IPS-NIHi7 (cell line): Measurements from ENCODE around the gene TBC1D22B.
"Not testable (repeated sequence)": the region's sequence is repeated elsewhere in the genome, so short reads cannot be mapped to it uniquely, and the experiment has no call there.

Experiments
- DNase-seq: peaks from one replicate; pipeline ENCODE4 v3.0.0; 2012; ENCODE audit warnings: mixed read lengths; ENCODE audit errors: extremely low spot score

The TBC1D22B gene

DNA sequence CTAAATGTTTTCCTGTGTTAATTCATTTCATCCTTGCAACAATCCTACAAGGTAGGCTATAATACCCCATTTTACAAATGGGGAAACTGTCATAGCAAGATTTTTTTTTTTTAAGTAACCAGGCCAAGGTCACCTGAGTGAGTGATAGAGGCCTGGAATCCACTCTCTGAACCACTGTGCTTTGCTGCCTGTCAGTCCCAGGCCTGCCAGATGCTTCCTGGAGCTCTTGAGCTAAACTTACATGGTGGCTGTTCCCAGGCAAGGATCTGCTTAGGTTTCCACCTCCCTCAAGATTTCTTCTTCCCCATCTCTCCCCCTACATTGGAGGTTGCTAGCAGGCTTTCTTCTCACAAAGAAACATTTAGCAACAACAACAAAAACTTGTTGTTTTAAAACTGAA is 63.5 kb downstream of the TBC1D22B start:
- DNase-seq: no peak

- DNase-seq: no peak
Observed at GRCh38 chr6:37321516-37322415, 64.2 kb downstream of the TBC1D22B start.

DNA sequence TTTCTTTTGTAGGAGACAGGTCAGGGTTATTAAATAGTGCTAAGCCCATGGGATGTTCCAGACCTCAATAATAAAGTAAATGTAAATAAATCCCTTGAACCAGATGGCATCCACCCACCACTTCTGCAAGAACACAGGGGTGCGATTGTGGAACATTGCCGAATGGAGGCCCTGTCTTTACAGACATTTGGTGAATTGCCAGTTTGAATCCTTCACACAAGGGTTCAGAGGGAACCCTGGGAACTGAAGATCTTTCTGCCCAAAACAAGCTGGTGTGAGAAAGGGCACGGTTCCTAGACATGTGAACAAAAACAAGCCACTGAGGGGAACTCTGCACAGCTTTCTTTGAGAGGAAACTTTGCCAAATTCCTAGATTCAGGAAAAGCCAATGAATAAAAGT is 66.0 kb downstream of the TBC1D22B start:
- DNase-seq: no peak

DNA sequence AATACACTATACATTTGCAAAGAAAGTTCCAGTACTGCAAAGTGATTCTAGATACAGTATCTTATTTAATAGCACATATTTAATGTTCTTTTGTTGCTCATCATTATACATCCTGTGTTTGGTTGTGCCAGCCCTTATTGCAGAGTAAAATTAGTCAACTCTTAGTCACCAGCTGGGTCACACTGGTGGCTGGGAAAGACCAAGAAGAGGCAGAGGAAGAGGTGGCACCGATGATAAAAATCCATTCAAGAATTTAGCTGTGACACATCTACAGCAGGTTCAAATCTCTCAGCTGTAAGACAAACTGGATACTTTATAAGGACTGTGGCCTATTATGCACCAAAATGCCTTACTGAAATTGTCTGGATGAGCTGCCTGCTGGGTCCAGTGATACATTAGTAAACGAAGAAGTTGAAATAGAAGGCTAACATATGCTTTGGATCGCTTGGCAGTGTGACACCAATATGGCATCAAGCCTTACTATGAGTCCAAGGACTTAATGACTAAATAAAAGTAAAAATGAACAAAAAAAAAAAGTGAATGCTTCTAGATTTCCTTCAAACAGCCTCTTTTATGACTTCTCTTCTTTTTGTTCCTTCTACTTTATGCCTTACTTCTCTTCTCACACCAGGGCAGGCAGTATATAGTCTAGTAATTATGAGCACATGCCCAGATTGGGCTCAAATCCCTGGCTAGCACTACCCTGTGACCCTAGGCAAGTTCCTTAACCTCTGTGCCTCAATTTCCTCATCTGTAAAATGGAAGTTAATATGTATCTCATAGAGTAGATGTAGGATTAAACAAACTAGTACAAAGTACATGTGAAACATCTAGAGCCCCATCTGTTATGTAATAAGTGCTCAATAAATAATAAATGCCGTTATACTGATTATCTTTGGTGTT is 66.8 kb downstream of the TBC1D22B start:
- no peak for DNase-seq

- not testable (repeated sequence) for DNase-seq
Observed at GRCh38 chr6:37330345-37330744, 72.8 kb downstream of the TBC1D22B start.

- DNase-seq: no peak
Observed at GRCh38 chr6:37331047-37331446, 73.5 kb downstream of the TBC1D22B start.

GRCh38 chr6:37332894-37333293 is 75.3 kb downstream of the TBC1D22B start:
- DNase-seq: no peak

DNA sequence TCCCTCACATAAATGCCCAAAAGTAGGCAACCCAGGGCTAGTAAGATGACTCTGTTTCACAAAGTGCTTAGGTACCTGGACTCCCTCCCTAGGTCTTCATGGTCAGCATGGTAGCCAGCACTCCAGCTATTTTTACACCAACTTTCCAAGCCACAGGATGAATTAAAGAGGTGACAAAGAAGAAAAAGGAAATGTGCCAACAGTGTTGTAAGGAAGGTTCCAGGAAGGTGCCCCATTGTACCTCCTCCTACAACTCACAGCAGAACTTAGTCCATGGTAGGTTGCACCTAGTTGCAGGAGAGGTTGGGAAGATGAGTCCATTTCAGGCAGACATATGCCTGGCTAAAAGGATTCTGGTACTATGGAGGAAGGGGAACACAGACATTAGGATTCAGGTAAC is 76.5 kb downstream of the TBC1D22B start:
- no peak for DNase-seq

DNA sequence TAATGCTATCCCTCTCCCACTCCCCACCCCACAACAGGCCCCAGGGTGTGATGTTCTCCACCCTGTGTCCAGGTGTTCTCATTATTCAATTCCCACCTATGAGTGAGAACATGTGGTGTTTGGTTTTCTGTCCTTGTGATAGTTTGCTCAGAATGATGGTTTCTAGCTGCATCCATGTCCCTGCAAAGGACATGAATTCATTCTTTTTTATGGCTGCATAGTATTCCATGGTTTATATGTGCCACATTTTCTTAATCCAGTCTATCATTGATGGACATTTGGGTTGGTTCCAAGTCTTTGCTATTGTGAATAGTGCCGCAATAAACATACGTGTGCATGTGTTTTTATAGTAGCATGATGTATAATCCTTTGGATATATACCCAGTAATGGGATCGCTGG is 80.7 kb downstream of the TBC1D22B start:
- not testable (repeated sequence) for DNase-seq

DNA sequence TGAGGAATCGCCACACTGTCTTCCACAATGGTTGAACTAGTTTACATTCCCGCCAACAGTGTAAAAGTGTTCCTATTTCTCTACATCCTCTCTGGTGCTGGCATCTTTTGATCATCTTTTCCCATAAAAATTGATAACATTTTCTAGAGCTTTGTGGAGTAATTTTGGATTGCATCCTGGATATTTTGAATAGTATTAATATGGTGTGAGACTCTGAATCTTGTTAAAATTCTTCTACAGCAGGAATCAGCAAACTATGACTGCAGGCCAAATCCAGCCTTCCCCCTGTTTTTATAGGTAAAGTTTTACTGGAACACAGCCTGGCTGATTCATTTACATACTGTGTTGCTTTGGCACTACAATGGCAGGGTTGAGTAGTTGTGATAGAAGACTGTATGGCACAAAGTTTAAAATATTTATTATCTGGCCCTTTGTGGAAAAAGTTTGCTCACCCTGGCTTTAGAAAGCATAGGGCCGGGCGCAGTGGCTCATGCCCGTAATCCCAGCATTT is 81.2 kb downstream of the TBC1D22B start:
- DNase-seq: no peak

DNA sequence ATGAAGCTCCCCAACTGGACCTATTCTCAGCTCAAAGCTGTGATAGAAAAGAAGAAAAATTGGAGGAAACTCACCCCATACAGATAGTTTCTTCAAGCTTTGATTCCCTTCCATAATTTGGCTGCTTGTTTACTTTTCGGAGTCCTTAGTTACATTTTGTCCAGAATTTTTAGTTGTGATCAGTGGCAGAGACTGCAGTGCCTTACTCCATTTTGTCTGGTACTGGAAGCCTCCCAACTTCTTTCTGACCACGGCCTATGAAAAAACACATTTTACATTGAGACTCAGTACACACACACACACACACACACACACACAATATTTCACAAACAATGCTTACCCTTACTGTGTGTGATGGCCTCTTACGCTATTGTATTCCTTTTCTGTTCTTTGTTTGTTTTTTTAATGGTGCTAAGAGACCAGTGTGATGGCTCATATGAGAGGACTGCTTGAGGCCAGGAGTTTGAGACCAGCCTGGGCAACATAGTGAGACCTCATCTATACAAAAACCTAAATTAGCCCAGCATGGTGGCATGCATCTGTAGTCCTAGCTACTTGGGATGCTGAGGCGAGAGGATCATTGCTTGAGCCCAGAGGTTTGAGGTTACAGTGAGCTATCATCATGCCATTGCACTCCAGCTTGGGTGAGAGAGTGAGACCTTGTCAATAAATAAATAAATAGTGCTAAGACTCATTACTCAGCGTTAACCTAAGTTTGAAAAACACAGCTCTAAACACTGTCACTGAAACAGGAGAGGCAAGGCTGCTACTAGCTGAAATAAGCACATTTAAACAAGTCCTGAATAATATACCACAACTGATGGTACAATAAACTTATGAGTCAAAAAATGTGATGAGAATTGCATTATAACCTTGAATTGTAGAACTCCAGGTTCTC is 82.4 kb downstream of the TBC1D22B start:
- no peak for DNase-seq

- DNase-seq: no peak
Observed at GRCh38 chr6:37340639-37340943, 83.0 kb downstream of the TBC1D22B start.

GRCh38 chr6:37343248-37343647 is 85.7 kb downstream of the TBC1D22B start:
- DNase-seq: no peak

DNA sequence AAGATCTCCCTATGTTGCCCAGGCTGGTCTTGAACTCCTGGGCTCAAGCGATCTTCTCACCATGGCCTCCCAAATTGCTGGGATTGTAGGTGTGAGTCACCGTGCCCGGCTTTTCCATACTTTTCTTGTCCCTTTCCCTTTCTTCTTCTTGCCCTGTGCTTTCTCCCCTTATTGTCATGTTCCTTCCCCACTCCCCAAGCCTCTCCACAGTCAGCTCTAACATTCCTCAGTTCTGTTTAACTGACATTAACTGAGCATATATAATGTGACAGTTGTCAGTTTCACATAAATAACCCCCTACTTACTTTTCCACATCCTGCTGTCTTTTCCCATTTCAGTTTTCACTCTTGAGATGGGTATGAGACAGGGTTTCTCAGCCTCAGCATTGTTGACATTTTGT is 86.7 kb downstream of the TBC1D22B start:
- no peak for DNase-seq

DNA sequence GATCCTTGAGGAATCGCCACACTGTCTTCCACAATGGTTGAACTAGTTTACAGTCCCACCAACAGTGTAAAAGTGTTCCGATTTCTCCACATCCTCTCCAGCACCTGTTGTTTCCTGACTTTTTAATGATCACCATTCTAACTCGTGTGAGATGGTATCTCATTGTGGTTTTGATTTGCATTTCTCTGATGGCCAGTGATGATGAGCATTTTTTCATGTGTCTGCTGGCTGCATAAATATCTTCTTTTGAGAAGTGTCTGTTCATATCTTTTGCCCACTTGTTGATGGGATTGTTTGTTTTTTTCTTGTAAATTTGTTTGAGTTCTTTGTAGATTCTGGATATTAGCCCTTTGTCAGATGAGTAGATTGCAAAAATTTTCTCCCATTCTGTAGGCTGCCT is 88.2 kb downstream of the TBC1D22B start:
- DNase-seq: not testable (repeated sequence)

GRCh38 chr6:37347177-37347576 is 89.6 kb downstream of the TBC1D22B start:
- DNase-seq: no peak

- DNase-seq: no peak
Observed at GRCh38 chr6:37347670-37348111, 90.1 kb downstream of the TBC1D22B start.

DNA sequence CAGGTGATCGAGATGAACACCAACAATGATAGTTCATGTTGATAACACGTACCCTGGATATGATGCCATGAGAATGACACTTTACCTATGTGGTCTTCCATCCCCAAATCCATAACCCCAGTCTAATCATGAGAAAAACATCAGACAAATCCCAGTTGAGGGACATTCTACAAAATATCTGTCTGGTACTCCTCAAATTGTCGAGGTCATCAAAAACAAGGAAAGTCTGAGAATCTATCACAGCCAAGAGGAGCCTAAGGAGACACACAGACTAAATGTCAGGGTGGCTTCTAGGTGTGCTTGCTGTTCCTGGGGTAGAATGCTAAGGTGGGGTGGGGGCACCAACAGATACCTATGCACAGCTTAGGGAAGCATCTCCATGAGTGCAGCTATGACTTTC is 93.5 kb downstream of the TBC1D22B start:
- DNase-seq: no peak

GRCh38 chr6:37352384-37352783 is 94.8 kb downstream of the TBC1D22B start:
- DNase-seq: no peak

- DNase-seq: peak; percentile 100
Observed at GRCh38 chr6:37353761-37354525, 96.4 kb downstream of the TBC1D22B start, which contains the start of gene RNF8. TSS of gene RNF8 (plus strand) at chr6:37353983. CDS start at chr6:37354165, 182 bp downstream.
